NCI-H1092 (cell line): ENCODE data around the gene COX7A2L.
"Not testable (repeated sequence)": the region's sequence is repeated elsewhere in the genome, so short reads cannot be mapped to it uniquely, and the experiment has no call there.

Experiments
- DNase-seq: peaks from one replicate; lab custom pipeline; 2025; lab: John Stamatoyannopoulos, UW

The COX7A2L gene, protein sequence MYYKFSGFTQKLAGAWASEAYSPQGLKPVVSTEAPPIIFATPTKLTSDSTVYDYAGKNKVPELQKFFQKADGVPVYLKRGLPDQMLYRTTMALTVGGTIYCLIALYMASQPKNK

DNA sequence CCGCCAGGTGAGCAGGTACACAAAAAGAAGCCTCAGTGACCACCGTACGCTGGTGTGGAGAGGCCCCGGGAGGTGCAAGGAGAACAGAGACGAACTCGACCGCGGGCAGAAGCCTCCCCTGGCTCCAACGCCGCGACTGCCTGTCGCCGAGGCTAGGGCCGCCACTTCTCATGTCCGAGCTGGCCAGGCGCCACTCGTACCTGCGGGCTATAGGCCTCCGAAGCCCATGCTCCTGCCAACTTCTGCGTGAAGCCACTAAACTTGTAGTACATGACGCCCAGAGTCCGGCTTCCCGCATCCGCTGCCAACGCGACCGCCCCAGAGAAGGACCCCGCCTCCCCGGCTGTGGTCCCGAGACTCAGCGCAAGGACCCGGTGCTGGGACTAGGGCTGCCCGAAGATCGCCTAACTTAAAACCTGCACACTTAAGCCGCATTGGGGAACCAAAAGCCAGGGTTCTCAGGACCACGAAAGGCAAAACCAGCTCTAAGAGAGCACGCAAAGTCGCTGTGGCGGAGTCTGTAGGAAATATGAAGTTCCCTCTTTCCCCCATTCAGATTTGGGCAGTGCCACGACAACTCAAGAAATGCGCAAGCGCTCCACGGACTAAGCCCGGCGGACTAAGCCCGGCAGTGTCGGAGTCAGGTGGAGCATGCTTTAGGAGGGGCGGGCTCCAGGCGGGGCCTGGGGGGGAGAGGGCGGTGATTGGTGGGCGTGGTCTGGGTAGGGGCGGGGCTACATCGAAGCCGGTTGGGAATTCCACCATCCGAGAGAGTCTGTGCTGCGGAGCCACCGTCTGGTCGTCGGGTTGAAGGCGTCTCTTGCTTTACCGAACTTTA lies at the start of gene COX7A2L:
COX7A2L (minus strand) TSS at position 328 of the 838 bp plus-strand sequence; CDS start at position 272, 56 bp downstream.
- DNase-seq, result peak; percentile 90

DNA sequence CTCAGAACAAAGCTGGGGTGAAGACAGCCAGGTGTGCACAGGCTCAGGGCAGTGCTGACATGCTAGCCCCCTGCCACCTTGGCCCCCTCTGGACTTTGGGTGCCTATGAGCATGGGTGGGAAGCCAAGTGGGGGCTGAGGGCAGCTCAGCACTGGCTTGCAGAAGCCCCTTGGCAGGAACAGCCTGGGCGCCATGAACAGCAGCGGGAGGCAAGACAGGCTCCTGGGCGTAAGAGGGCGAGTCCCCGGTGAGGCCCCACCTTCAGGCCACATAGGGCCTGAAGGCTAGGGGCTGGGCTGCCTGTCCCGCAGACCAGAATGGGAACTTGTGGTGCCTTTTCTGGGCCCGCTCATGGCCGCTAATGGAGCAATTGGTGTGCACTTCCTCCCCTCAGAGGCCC lies 47.0 kb upstream of the COX7A2L start:
- no peak for DNase-seq

DNA sequence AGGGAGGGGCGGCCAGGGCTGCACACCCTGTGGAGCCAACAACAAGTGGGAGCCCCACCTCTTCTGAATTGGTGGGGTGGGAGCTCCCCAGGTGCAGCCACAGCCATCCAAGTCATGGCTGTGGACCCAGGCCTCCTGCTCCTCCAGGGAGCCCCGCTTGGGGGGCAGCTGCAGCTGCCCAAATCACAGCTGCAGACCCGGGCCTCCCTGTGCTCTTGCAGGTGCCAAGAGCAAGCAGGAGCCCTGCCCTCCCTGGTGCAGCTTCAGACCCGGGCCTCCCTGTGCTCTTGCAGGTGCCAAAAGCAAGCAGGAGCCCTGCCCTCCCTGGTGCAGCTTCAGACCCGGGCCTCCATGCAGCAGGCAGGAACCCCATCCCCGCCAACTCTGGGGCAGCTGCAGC lies 46.5 kb upstream of the COX7A2L start:
- no peak for DNase-seq

DNA sequence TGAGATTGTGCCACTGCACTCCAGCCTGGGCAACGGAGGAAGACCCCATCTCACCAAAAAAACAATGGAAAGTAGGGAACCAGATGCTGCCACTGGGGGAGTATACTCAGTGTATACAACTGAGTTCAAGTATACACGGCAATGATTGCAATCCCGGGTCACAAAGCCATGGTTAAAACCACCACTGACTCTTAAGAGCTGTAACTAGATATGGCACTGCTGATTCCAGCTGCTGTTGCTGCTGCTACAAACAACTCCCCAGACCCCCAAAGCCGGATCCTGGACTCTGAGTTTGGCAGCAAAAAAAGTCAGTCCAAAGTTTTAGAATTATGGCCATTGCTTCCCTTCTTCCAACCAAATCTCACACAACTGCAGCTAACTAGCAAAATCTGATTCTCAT lies 43.7 kb upstream of the COX7A2L start:
- no peak for DNase-seq

DNA sequence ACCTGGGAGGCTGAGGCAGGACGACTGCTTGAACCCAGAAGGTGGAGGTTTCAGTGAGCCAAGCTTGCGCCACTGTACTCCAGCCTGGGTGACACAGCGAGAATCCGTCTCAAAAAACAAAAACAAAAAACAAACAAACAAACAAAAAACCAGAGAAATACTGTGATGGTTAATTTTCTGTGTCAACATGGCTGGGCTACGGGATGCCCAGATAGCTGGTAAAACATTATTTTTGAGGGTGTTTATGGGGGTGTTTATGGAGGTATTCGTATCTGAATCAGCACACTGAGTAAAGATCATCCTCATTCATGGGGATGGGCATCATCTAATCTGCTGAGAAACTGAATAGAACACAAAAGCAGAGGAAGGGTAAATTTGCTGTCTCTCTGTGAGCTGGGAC lies 40.8 kb upstream of the COX7A2L start:
- DNase-seq, result no peak

DNA sequence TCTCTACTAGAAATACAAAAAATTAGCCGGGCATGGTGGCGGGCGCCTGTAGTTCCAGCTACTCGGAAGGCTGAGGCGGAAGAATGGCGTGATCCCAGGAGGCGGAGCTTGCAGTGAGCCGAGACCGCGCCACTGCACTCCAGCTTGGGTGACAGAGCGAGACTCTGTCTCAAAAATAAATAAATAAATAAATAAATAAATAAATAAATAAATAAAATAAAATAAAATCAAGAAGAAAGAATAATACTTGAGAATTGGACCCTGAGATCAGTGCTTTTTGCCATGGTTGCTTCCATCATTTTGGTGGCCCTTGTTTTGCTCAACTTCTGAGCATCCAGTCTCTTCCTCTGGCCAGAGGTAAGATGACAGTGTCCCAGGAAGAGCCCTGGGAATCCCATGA lies 37.0 kb upstream of the COX7A2L start:
- not testable (repeated sequence) for DNase-seq

DNA sequence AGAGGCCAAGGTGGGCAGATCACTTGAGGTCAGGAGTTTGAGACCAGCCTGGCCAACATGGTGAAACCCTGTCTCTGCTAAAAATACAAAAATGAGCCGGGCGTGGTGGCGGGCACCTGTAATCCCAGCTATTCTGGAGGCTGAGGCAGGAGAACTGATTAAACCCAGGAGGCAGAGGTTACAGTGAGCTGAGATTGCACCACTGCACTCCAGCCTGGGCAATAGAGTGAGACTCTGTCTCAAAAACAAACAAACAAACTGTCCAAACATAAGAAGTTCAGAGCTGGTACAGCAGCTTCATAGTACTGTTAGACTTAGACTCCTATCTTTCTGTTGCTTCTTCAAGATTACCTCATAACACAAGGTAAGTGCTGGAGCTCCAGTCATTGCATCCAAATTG lies 32.3 kb upstream of the COX7A2L start:
- not testable (repeated sequence) for DNase-seq

DNA sequence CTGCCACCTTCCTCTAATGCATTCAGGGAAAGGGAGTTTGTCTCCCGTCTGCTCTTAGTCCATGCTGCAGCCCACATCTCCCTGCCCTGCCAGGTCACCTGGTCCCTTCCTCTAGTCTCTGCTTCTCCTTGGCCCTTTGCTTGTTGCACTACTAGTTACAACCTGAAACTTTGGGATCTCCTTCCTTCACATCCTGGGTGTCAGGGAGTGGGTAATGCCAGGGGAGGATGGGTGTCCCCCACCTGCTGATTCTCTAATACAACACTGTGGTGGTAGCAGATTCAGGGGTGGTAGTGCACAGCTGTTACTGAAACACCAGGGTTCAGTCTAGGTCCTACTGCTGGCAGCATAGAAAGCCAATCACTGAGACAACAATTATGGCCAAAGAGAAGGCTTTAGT lies 31.2 kb upstream of the COX7A2L start:
- DNase-seq, result no peak

DNA sequence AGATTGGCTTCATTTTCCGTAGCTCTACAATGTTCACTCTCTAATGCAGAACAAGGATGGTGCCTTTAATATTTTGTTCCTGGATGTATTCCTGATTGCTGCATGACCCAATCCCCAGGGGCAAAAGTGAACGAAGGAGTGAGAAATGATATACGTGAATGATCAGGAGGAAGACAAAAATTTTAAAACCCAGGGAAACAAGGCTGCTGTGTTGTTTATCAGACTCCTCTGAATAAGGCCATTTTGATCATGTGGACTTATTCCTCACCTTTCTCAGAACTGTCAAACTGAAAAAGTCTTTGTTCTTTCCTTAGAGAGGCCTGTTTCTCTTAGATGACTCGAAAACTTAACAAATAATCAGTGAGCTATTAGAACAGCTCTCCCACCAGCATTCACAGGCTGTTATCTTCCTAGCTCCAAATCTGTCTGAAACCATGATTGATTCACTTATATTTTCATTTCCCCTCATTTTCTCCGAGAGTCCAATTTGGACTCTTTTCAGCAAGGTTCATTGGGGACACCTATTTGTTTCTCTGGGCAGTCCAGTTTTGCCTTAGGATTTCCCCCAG lies 29.5 kb upstream of the COX7A2L start:
- DNase-seq, result no peak

DNA sequence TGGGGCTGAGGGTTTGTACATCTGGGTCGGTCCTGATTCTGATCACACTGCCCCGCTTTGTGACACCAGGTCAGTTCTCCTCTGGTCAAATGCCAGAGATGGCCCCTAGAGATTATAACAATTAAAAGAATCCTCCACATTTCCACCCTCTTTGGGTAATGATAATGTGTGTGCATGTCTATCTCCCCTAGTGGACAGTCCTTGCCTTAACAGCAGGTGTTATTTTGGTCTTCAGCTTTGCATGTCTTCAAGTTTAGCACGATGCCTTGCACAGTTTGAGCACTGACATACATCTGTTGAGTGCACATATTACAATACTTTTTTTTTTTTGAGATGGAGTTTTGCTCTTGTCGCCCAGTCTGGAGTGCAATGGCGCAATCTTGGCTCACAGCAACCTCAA lies 25.7 kb upstream of the COX7A2L start:
- DNase-seq, result no peak

DNA sequence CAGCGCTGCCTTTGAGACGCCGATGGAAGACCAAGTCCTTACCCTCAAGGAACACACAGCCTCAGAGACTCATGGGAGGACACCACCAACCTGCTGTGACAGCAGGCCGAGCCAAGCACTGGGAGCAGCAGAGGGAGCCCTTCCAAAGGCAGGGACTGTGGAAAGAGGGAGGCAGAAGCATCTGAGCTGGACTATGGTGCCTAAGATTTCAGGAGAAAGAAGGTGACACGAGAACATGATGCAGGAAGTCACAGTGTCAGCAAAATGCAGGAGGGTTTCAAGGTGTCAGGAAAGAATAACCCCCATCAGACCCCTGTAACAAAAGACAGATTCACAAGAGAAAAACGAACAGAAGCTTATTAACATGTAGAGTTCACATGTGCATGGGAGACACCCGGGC lies 24.2 kb upstream of the COX7A2L start:
- DNase-seq, result no peak

DNA sequence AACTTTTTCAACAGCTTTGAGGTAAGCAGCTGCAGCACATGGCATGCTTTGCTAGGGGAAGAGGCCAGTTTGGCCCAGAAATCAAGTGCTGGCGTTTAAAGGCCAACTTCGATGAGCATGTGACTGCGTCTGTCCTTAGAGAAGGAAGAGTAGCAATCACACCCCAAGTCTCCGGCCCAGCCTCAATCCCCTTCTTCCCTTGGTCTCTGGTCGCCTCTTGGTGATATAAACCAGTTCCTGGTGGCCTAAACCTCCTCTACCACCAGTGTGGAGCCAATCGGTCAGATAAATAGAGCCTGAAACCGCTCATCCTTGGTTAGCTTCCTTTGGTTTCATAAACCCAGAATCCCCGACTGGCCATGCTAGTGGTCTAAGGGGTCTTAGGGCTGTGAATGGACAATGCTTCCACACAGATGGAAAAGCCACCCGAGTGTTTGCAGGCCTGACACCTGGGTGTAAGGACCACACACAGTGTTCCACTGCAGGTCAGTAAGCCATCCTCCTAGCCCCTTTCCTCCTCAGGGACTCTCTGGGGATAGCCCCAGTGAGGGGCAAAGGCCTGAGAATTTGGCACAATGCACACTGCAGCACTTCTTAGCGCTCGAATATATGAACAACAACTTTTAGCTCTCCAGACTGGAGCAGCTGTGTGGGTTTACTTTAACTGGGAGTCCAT lies 23.0 kb upstream of the COX7A2L start:
- no peak for DNase-seq

DNA sequence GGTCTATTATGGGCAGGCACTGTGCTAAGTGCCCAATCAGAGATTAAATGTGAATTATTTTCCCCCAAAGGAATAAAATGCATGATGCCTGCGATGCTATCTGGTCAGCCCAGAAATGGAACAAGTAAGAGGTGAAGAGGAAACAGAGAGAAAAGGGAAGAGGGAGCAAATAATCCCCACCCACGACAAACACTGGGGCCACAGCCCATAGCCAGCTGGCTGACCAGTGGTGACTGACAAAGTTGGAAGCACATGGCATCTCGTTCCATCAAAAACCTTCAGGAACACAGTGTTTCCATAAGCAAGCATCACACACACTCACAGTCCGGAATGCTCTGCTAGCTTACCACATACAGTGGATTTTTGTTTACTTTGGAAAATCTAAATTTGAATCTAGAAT lies 21.1 kb upstream of the COX7A2L start:
- no peak for DNase-seq

DNA sequence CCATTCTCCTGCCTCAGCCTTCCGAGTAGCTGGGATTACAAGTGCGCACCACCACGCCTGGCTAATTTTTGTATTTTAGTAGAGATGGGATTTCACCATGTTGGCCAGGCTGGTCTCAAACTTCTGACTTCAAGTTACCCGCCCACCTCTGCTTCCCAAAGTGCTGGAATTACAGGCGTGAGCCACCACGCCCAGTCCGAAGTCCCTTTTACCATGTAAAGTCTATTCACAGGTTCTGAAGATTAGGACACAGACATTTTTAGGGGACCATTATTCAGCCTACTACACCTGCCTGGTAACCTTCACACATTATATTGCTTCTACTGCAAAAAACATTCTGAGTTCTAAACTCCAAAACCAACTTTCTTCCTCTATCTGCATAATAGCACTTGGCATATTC lies 19.0 kb upstream of the COX7A2L start:
- not testable (repeated sequence) for DNase-seq

DNA sequence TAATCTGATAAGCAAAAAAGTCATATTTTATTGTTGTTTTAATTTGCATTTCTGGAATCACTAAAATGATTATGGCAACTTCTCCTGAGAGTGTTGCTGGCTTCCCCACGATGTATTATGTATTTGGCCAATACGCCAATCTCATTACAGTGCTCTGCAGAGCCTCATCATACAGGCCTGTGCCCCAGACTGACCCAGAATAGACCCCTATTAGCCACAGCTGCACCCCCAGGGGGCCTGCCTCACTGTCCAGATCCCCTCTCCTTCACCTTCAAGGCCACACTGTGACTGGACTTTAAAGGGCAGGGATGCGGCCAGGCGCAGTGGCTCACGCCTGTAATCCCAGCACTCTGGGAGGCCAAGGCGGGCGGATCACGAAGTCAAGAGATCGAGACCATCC lies 17.4 kb upstream of the COX7A2L start:
- DNase-seq, result no peak

DNA sequence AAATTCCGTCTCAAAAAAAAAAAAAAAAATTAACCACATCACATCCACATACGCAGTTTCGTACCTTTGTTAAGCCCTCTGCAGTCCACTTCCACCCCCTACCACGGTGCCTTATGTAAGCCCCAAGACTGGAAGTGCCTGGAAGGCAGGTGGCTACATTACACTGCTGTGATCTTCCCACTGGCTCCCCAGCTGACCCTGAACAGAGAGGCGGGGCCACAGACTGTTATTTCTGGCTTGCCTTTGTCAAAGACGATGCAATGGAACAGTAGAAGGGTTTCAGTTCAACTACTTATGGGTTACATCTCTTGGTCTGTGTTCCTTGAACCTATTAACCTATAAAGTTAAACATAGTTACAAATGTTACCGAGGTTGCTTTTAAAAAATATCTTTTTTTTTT lies 15.7 kb upstream of the COX7A2L start:
- no peak for DNase-seq

DNA sequence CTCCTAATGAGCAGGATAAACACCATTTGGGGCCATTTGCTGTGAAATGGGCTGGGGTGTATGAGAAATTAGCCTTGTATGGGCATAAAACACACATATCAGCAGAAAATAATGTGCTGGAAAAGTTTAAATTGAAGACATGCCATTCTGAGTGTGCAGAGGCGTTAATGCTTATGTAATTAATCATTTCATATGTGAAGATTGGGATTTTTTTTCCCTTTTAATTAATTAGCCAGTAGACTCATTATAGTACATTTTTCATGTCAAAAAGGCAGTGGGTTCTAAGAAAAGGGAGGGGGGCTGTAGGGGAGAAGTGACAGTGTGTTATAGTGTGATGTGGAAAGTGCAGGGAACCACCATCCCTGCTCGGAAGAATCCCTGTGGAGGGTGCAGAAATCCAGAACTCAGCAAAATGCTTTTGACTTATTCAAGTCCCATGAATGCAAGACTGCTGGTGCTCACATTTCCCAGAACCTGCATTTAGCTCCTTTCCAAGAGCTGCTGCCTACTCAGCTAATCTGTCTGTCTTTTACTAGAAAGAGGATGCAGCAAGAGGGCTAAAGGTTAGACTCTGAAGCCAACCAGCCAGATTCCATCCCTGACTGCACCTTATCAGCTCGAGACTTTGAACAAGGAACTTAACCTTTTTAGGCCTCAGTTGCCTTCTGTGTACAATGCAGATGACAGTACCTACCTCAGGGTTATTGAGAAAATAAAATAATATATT lies 11.6 kb upstream of the COX7A2L start:
- DNase-seq, result no peak

DNA sequence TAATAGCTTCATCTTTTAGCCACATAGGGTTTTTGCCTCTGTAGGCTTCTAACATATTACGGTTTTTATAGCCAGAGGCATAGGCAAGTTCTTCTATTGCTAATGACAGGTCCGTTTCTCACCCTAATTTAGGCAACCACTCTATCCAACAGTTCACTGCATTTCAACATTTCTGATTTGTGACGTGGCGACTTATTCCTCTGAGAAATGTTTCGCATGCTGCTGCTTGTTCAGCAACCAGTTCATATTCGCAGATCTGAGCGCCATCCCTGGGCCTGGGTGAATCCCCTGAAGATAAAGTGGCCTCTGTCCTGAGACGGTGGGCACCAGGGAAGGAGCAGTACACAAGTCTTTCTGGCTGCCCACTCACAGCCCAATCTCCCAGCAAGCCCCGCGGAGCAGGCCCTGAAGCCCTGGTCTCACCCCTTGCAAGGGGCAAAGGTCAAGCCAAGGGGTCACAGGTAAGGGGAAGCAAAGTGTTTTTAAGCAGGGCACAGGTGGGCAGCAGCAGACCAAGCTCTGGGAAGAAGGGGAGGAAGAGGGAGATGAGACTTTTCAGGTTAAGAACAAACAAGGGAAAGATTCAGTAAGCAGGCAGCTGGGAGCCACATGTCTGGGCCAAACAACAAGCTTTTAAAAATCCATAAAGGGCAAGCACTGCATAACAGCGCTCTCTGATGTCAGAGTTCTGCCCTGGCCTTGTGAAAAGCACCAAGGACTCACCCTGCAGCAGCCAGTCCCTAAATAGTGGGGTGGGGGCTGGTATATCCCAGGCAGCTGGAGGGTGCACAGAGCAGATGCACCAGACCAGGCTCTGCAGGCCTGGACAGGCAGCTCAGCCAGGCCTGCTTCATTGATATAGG lies 10.8 kb upstream of the COX7A2L start:
- no peak for DNase-seq

DNA sequence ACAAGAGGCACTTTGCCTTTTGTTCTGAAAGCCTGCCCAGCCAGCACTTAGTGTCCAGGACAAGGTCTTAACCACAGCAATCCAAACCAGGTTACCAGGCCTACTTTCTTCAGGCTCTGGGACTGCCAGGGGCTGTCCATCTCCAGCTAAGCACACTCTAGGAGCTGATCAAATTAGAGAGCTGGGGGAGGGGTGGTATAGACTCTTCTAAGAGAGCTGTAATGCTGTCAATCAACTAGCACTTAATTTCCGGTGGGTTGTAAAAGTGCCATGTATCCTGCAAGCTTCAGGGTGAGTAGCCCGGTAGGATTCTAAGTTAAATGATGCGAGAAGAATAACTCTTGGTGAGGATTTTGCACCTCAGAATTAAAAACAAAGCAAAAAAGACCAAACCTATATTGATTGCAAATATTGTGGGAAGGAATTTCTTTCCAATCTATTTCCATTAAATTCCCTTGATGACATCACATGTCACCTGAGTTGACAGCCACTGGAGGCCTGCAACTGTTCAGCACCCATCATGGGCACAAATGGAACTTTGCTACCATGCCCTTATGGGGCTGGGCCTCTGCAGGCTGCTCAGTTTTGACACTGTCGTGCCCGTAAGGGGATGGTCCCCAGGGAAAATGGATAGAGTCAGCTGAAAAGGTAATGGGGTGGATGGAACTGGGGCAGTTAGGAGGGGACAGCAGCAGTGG lies 8.7 kb upstream of the COX7A2L start:
- DNase-seq, result no peak

DNA sequence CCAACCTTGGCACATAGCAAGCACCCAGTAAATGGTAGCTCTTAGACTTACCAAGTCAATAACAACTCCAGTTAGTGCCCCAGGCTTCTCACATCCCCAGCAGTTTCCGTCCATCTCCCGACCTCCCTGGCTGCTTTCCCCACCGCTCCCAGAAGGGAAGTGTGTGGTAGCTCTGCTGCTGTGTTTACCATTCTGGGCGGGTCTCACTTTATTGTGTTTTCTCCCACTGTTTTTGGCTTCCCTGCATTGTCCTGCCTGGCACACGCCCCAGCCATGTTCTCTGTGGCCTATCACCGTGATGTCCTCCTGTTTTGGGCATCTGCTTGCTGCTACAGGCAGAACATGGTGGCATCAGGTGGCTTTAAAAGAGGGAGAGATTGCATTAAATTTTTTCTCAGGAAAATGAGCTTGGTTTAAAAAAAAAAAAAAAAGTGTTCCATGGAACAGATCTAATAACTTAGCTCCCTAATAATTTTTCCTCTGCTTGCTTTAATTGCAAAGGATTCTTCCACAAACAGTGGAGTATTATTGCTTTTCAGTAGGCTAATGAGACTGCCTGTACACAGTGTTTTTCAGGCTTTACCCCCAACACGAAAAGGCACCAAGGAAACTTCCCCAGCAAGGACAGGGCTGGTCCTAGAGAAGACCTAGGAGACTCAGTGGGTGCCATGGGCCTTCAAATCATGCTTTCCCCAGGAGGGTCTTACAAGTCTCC lies 8.0 kb upstream of the COX7A2L start:
- peak; percentile 19 for DNase-seq
